Tibial nerve (tissue), 4 donors: ENCODE measurements around the gene APOBEC4.

ENCODE experiments used
- CTCF ChIP-seq, 5 experiments: fragments of 200-600 bp in 3 of 5; fragments of 450-650 bp in 2 of 5; sonication (generic) in 3 of 5; IDR thresholded peaks; one replicate each; pipeline ENCODE4 v1.5.1; 2016 to 2019; ENCODE audit warnings: antibody characterized with exemption in 5 of 5, mild to moderate bottlenecking in 3 of 5, moderate library complexity in 2 of 5
- EP300 ChIP-seq, 2 donors: sonication (generic); formaldehyde crosslinking; IDR thresholded peaks; one replicate each; pipeline ENCODE4 v1.6.1; 2017; ENCODE audit warnings: antibody characterized with exemption in 2 of 2, mild to moderate bottlenecking in 1 of 2
- POLR2A ChIP-seq, 2 donors: fragments of 450-650 bp; IDR thresholded peaks; one replicate each; pipeline ENCODE4 v1.6.1; 2017; ENCODE audit warnings: antibody characterized with exemption in 2 of 2, mild to moderate bottlenecking in 2 of 2, moderate library complexity in 2 of 2

GRCh38 chr1:183702087-183702812 lies 49.1 kb upstream of the APOBEC4 start:
- TF ChIP-seq CTCF (IDR thresholded peaks at IDR 0.05) (no peak), POLR2A (IDR thresholded peaks at IDR 0.05) (no peak), EP300 (IDR thresholded peaks at IDR 0.05) (no peak)
